HepG2 (cell line): ENCODE results near the gene MRS2. TPM values are rescaled to one million over a fixed set of nuclear protein-coding genes. Genes with fewer than 3 reads are reported as not detected.

ENCODE experiments used
- ATM ChIP-seq: fragments of 450-650 bp; IDR thresholded peaks from 2 replicates; pipeline ENCODE4 v1.7.1; 2017; ENCODE audit warnings: mild to moderate bottlenecking, borderline replicate concordance
- FOXO1 ChIP-seq: sonication (generic); formaldehyde crosslinking; IDR thresholded peaks from 2 replicates; pipeline ENCODE4 v1.4.0; 2020; ENCODE audit warnings: missing genetic modification reagents
- FOXP1 ChIP-seq, 2 experiments: fragments of 450-650 bp in 1 of 2; IDR thresholded peaks; 2 replicates each; pipeline ENCODE4 v1.6.1; 2017 to 2018; ENCODE audit warnings: antibody characterized with exemption in 1 of 2
- HBP1 ChIP-seq: IDR thresholded peaks from 2 replicates; pipeline ENCODE4 v1.6.1; 2016; ENCODE audit warnings: low read depth, control low read depth
- HDAC1 ChIP-seq: sonication (generic); formaldehyde crosslinking; IDR thresholded peaks from 2 replicates; pipeline ENCODE4 v1.5.1; 2020; ENCODE audit warnings: mild to moderate bottlenecking, missing genetic modification reagents
- KMT2A ChIP-seq: sonication (generic); formaldehyde crosslinking; IDR thresholded peaks from 2 replicates; pipeline ENCODE4 v1.4.0; 2020; ENCODE audit warnings: missing genetic modification reagents
- NFE2L2 ChIP-seq: fragments of 150-350 bp; IDR thresholded peaks from 2 replicates; pipeline ENCODE4 v1.6.1; 2014; ENCODE audit warnings: low read length
- PCBP1 ChIP-seq: fragments of 200-400 bp; formaldehyde crosslinking; IDR thresholded peaks from 2 replicates; pipeline ENCODE4 v1.6.1; 2017; ENCODE audit warnings: mild to moderate bottlenecking, low read depth, low read length, borderline replicate concordance
- PHF20 ChIP-seq: sonication (generic); formaldehyde crosslinking; IDR thresholded peaks from 2 replicates; pipeline ENCODE4 v1.5.0; 2020; ENCODE audit warnings: mild to moderate bottlenecking, missing genetic modification reagents
- PITX1 ChIP-seq: sonication (generic); formaldehyde crosslinking; IDR thresholded peaks from 2 replicates; pipeline ENCODE4 v1.5.1; 2020; ENCODE audit warnings: mild to moderate bottlenecking, missing genetic modification reagents
- RBM39 ChIP-seq: fragments of 200-400 bp; formaldehyde crosslinking; IDR thresholded peaks from one replicate; pipeline ENCODE4 v1.6.1; 2018; ENCODE audit warnings: antibody characterized with exemption, mild to moderate bottlenecking, low read depth, low read length; ENCODE audit not compliant: poor library complexity, severe bottlenecking
- RNF219 ChIP-seq: sonication (generic); formaldehyde crosslinking; IDR thresholded peaks from 2 replicates; pipeline ENCODE4 v1.5.0; 2020; ENCODE audit warnings: mild to moderate bottlenecking, missing genetic modification reagents
- SIN3A ChIP-seq: IDR thresholded peaks from 2 replicates; pipeline ENCODE4 v1.6.1; 2011; ENCODE audit warnings: low read depth, mild to moderate bottlenecking, control low read depth, low read length, borderline replicate concordance
- SMC3 ChIP-seq: IDR thresholded peaks from 2 replicates; pipeline ENCODE4 v1.6.1; 2011; ENCODE audit warnings: low read length, improper control_type of control experiment
- STAG1 ChIP-seq: sonication (generic); formaldehyde crosslinking; IDR thresholded peaks from 2 replicates; pipeline ENCODE4 v1.4.0; 2020; ENCODE audit warnings: missing genetic modification reagents
- ZNF124 ChIP-seq: sonication (generic); formaldehyde crosslinking; IDR thresholded peaks from 2 replicates; pipeline ENCODE4 v1.4.0; 2020; ENCODE audit warnings: missing genetic modification reagents
- ZNF205 ChIP-seq: IDR thresholded peaks from 2 replicates; pipeline ENCODE4 v1.6.1; 2018; ENCODE audit warnings: missing biosample characterization, missing genetic modification reagents
- ZNF382 ChIP-seq: sonication (generic); formaldehyde crosslinking; IDR thresholded peaks from 2 replicates; pipeline ENCODE4 v1.5.0; 2020; ENCODE audit warnings: missing genetic modification reagents, mild to moderate bottlenecking, borderline replicate concordance
- ZNF709 ChIP-seq: sonication (generic); formaldehyde crosslinking; IDR thresholded peaks from 2 replicates; pipeline ENCODE4 v1.5.0; 2020; ENCODE audit warnings: mild to moderate bottlenecking, missing genetic modification reagents
- ZNF780A ChIP-seq: sonication (generic); formaldehyde crosslinking; IDR thresholded peaks from 2 replicates; pipeline ENCODE4 v1.8.0; 2022; ENCODE audit warnings: mild to moderate bottlenecking, missing genetic modification reagents, moderate library complexity
- ZNF781 ChIP-seq: sonication (generic); formaldehyde crosslinking; IDR thresholded peaks from 2 replicates; pipeline ENCODE4 v1.5.1; 2020; ENCODE audit warnings: borderline replicate concordance, mild to moderate bottlenecking, missing genetic modification reagents; ENCODE audit errors: not compliant biosample characterization
- ZSCAN25 ChIP-seq: sonication (generic); formaldehyde crosslinking; IDR thresholded peaks from 2 replicates; pipeline ENCODE4 v1.8.0; 2022; ENCODE audit warnings: mild to moderate bottlenecking, missing genetic modification reagents
- polyA plus RNA-seq, 8 experiments: library from polyadenylated mRNA; depleted of rRNA in 3 of 8; stranded (reverse) in 7 of 8; unstranded in 1 of 8; fragments of >200 nt; fragmentation: Illumina TruSeq in 4 of 8; extraction: Trizol in 4 of 8; gene quantifications; 2 replicates each; pipeline versions ENCODE4 v1.2.1 to v1.2.3, GENCODE V29; 2011 to 2016; ENCODE audit warnings: low read depth in 4 of 8, missing spikeins in 1 of 8, mixed read lengths in 1 of 8; ENCODE audit not compliant: insufficient read depth in 1 of 8
- total RNA-seq, 5 experiments: library from RNA; depleted of rRNA; stranded (reverse); fragments of >200 nt; fragmentation: Illumina TruSeq; extraction: Trizol; gene quantifications; 2 replicates each; pipeline ENCODE4 v1.2.3, GENCODE V29; 2016; ENCODE audit warnings: low read depth in 1 of 5
- TF ChIP-seq, protein P1 (sequence below): sonication (generic); formaldehyde crosslinking; IDR thresholded peaks from 2 replicates; pipeline ENCODE4 v1.9.0; 2022; ENCODE audit warnings: low read depth, missing genetic modification reagents
- TF ChIP-seq, protein P2 (sequence below): sonication (generic); formaldehyde crosslinking; IDR thresholded peaks from 2 replicates; pipeline ENCODE4 v1.8.0; 2022; ENCODE audit warnings: mild to moderate bottlenecking, missing genetic modification reagents, moderate library complexity

Gene MRS2
- total and polyA plus RNA-seq, 2 of the 13 experiments (the other 11 are each of a cell fraction or from before 2014, with no cell fraction given), result 31.1 to 83.8 TPM

DNA sequence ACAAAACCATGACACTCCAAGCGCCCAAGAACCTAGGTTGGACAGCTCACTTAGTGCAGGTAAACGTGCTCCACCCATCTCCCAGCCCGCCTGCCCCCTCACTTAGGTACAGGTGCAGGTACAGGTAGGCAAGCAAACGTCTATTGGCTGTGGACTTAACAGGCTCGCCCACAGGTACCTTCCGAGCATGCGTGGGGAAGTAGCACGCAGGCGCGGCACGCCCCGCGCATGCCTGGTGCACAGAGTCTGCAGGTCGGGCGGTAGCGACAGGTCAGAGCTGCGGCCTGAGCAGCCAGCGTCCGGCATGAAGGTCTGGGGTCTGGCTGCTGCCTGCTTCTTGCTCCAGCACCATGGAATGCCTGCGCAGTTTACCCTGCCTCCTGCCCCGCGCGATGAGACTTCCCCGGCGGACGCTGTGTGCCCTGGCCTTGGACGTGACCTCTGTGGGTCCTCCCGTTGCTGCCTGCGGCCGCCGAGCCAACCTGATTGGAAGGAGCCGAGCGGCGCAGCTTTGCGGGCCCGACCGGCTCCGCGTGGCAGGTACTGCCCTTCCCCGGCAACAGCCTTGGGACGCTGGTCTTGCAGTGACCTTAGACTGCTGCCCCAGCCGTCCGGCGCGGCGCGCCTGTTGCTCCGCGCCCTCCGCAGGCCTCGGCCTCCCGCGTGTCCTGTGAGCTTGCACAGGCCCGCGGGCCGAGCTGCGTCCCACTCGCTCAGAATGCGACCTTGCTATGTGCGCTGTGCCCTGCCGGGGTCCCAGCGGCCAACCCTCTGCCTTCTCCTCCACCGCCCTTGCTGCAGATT is at the start of gene MRS2 (continued):
- TF ChIP-seq FOXP1 (IDR thresholded peaks at IDR 0.05) (no peak), FOXP1 (CRISPR knock-in tag; IDR thresholded peaks at IDR 0.05) (no peak), ZNF781 (CRISPR knock-in tag) (peak; percentile 97), NFE2L2 (no peak), RBM39 (peak; percentile 63), PITX1 (CRISPR knock-in tag) (peak; percentile 84), ZSCAN25 (CRISPR knock-in tag) (0 out of 2 replicates have a peak, but pooled peaks have one; percentile 28), SMC3 (no peak), FOXO1 (CRISPR knock-in tag) (peak; percentile 10; the same call in 1 of the 2 replicates), PHF20 (CRISPR knock-in tag) (peak; percentile 87), RNF219 (CRISPR knock-in tag) (peak; percentile 35; the same call in 1 of the 2 replicates), ZNF205 (peak; percentile 57; the same call in 1 of the 2 replicates), ATM (no peak), KMT2A (peak; percentile 98), ZNF780A (CRISPR knock-in tag) (peak; percentile 97), SIN3A (peak; percentile 46; the same call in 1 of the 2 replicates), STAG1 (peak; percentile 39), HBP1 (CRISPR knock-in tag) (no peak; the same call in 1 of the 2 replicates), ZNF709 (CRISPR knock-in tag) (peak; percentile 76; the same call in 1 of the 2 replicates), ZNF124 (peak; percentile 43; the same call in 1 of the 2 replicates), ZNF382 (CRISPR knock-in tag) (no peak), HDAC1 (peak; percentile 89), PCBP1 (no peak)
- TF ChIP-seq, protein P1, sequence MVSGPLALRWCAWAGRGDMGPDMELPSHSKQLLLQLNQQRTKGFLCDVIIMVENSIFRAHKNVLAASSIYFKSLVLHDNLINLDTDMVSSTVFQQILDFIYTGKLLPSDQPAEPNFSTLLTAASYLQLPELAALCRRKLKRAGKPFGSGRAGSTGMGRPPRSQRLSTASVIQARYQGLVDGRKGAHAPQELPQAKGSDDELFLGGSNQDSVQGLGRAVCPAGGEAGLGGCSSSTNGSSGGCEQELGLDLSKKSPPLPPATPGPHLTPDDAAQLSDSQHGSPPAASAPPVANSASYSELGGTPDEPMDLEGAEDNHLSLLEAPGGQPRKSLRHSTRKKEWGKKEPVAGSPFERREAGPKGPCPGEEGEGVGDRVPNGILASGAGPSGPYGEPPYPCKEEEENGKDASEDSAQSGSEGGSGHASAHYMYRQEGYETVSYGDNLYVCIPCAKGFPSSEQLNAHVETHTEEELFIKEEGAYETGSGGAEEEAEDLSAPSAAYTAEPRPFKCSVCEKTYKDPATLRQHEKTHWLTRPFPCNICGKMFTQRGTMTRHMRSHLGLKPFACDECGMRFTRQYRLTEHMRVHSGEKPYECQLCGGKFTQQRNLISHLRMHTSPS (CRISPR knock-in tag), result no peak
- TF ChIP-seq, protein P2, sequence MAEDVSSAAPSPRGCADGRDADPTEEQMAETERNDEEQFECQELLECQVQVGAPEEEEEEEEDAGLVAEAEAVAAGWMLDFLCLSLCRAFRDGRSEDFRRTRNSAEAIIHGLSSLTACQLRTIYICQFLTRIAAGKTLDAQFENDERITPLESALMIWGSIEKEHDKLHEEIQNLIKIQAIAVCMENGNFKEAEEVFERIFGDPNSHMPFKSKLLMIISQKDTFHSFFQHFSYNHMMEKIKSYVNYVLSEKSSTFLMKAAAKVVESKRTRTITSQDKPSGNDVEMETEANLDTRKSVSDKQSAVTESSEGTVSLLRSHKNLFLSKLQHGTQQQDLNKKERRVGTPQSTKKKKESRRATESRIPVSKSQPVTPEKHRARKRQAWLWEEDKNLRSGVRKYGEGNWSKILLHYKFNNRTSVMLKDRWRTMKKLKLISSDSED, result no peak; the same call in 1 of the 2 replicates
